Chondrocyte (in vitro differentiated cells): Measurements from ENCODE around the gene ARHGEF5. TPM values are rescaled to one million over a fixed set of nuclear protein-coding genes. Genes with fewer than 3 reads are reported as not detected.
"Not testable (repeated sequence)": the region's sequence is repeated elsewhere in the genome, so short reads cannot be mapped to it uniquely, and the experiment has no call there.

Experiments used
- DNase-seq: peaks from one replicate; pipeline ENCODE4 v3.0.0; 2021; ENCODE audit warnings: mixed read lengths, low spot score
- H3K27ac Mint-ChIP-seq: one replicate; pipeline ENCODE4 v1.8.0; 2021; ENCODE audit warnings: mild to moderate bottlenecking, moderate library complexity, mixed read lengths; ENCODE audit not compliant: unreplicated experiment
- H3K27me3 Mint-ChIP-seq: 2 replicates; pipeline ENCODE4 v1.8.0; 2021; ENCODE audit warnings: low read depth, mixed read lengths
- H3K36me3 Mint-ChIP-seq: 2 replicates; pipeline ENCODE4 v1.8.0; 2021; ENCODE audit warnings: low read depth, mixed read lengths
- H3K4me1 Mint-ChIP-seq: 2 replicates; pipeline ENCODE4 v1.8.0; 2021; ENCODE audit warnings: low read depth, mild to moderate bottlenecking, mixed read lengths
- H3K4me3 Mint-ChIP-seq: one replicate; pipeline ENCODE4 v1.8.0; 2021; ENCODE audit warnings: mild to moderate bottlenecking, moderate library complexity, mixed read lengths; ENCODE audit not compliant: unreplicated experiment
- H3K9me3 Mint-ChIP-seq: 2 replicates; pipeline ENCODE4 v1.8.0; 2021; ENCODE audit warnings: low read depth, mixed read lengths
- CTCF ChIP-seq: fragments of 200-600 bp; sonication (generic); IDR thresholded peaks from 2 replicates; pipeline ENCODE4 v1.5.0; 2021; ENCODE audit warnings: antibody characterized with exemption, mild to moderate bottlenecking, moderate library complexity
- total RNA-seq: library from RNA; stranded (reverse); gene quantifications from 3 replicates; pipeline ENCODE4 v1.2.1, GENCODE V29; 2021

Gene ARHGEF5
- total RNA-seq, 1 donor from 2014 or later, result 7.2 TPM

GRCh38 chr7:144414815-144415214 lies 59.6 kb downstream of the ARHGEF5 start:
- Mint-ChIP-seq H3K36me3 (no peaks in the 10 kb centered on the region), H3K27me3 (peaks cover 19% of the 10 kb centered on the region), H3K4me1 (no peaks in the 10 kb centered on the region), H3K27ac (no peak overlapping the region), H3K4me3 (no peak overlapping the region), H3K9me3 (peaks cover 3% of the 10 kb centered on the region)
- TF ChIP-seq CTCF, result no peak
- DNase-seq, result no peak

GRCh38 chr7:144415858-144416257 lies 60.7 kb downstream of the ARHGEF5 start:
- Mint-ChIP-seq H3K4me1 (no peaks in the 10 kb centered on the region), H3K27ac (no peak overlapping the region), H3K9me3 (peaks cover 3% of the 10 kb centered on the region), H3K36me3 (no peaks in the 10 kb centered on the region), H3K27me3 (peaks cover 15% of the 10 kb centered on the region), H3K4me3 (no peak overlapping the region)
- DNase-seq, result no peak
- TF ChIP-seq CTCF, result no peak

GRCh38 chr7:144416341-144416740 lies 61.1 kb downstream of the ARHGEF5 start:
- Mint-ChIP-seq H3K27ac (no peak overlapping the region), H3K4me3 (no peak overlapping the region), H3K9me3 (peaks cover 3% of the 10 kb centered on the region)

GRCh38 chr7:144418931-144419330 lies 63.7 kb downstream of the ARHGEF5 start:
- peaks cover 13% of the 10 kb centered on the region for H3K27me3 Mint-ChIP-seq
- not testable (repeated sequence) for H3K27ac Mint-ChIP-seq, H3K4me1 Mint-ChIP-seq, DNase-seq, H3K4me3 Mint-ChIP-seq, H3K9me3 Mint-ChIP-seq, H3K36me3 Mint-ChIP-seq

More at GRCh38 chr7:144416341-144416740, 61.1 kb downstream of the ARHGEF5 start:
- peaks cover 15% of the 10 kb centered on the region for H3K27me3 Mint-ChIP-seq
- H3K4me1 Mint-ChIP-seq, result no peaks in the 10 kb centered on the region
- TF ChIP-seq CTCF, result no peak
- no peak for DNase-seq
- no peaks in the 10 kb centered on the region for H3K36me3 Mint-ChIP-seq

- H3K9me3 Mint-ChIP-seq, result peaks cover 21% of the 10 kb centered on the region
- not testable (repeated sequence) for H3K27ac Mint-ChIP-seq, H3K4me3 Mint-ChIP-seq, H3K36me3 Mint-ChIP-seq, DNase-seq, H3K27me3 Mint-ChIP-seq, H3K4me1 Mint-ChIP-seq
These were observed 72.3 kb downstream of the ARHGEF5 start for GRCh38 chr7:144427539-144427938.

GRCh38 chr7:144428431-144428830 lies 73.2 kb downstream of the ARHGEF5 start:
- Mint-ChIP-seq H3K36me3 (no peaks in the 10 kb centered on the region), H3K4me1 (no peaks in the 10 kb centered on the region), H3K27me3 (peaks cover 3% of the 10 kb centered on the region), H3K4me3 (no peak overlapping the region), H3K9me3 (peaks cover 21% of the 10 kb centered on the region), H3K27ac (no peak overlapping the region)
- no peak for TF ChIP-seq CTCF
- no peak for DNase-seq

Other genes starting within 250 kb of the ARHGEF5 start
- gene OR2A2, start 245.8 kb upstream of the ARHGEF5 start, total RNA-seq, result not detected in 3 replicates
- gene OR2A14, start 232.2 kb upstream of the ARHGEF5 start, total RNA-seq, result not detected in 3 replicates
- 0.47 TPM in 1 of 3 replicates, not detected in the others for gene CTAGE4, start 171.9 kb upstream of the ARHGEF5 start, total RNA-seq
- 0.75 to 2.7 TPM (median 2.0 TPM) in 3 replicates for gene ARHGEF35, start 159.6 kb upstream of the ARHGEF5 start, total RNA-seq
- gene OR2A42, start 115.8 kb upstream of the ARHGEF5 start, total RNA-seq, result 0.12 to 0.31 TPM in 2 of 3 replicates, not detected in the other
- gene OR2A7, start 90.6 kb upstream of the ARHGEF5 start, total RNA-seq, result 0.68 to 1.00 TPM (median 0.92 TPM) in 3 replicates
- 0.53 to 1.4 TPM (median 0.92 TPM) in 3 replicates for gene CTAGE8, start 86.1 kb upstream of the ARHGEF5 start, total RNA-seq
- not detected in 3 replicates for gene OR2A1, start 43.0 kb upstream of the ARHGEF5 start, total RNA-seq
- gene NOBOX, start 48.3 kb downstream of the ARHGEF5 start, total RNA-seq, result not detected in 3 replicates